Mammary epithelial cell (primary cell): ENCODE measurements around the gene DPH1.
"Not testable (repeated sequence)": the region's sequence is repeated elsewhere in the genome, so short reads cannot be mapped to it uniquely, and the experiment has no call there.

Source experiments
- CTCF ChIP-seq, 2 donors: IDR thresholded peaks in 1 of 2; conservative IDR thresholded peaks in 1 of 2; 2 replicates each; pipeline ENCODE4 v1.5.1; 2011 to 2012; ENCODE audit warnings: inconsistent platforms in 2 of 2, low read length in 2 of 2, mild to moderate bottlenecking in 2 of 2, control low read depth in 1 of 2, low read depth in 1 of 2; ENCODE audit not compliant: insufficient read depth in 1 of 2; ENCODE audit errors: extremely low read depth in 1 of 2
- EZH2 ChIP-seq: IDR thresholded peaks from 2 replicates; pipeline ENCODE4 v1.6.1; 2012; ENCODE audit warnings: low read length, inconsistent platforms, borderline replicate concordance

DNA sequence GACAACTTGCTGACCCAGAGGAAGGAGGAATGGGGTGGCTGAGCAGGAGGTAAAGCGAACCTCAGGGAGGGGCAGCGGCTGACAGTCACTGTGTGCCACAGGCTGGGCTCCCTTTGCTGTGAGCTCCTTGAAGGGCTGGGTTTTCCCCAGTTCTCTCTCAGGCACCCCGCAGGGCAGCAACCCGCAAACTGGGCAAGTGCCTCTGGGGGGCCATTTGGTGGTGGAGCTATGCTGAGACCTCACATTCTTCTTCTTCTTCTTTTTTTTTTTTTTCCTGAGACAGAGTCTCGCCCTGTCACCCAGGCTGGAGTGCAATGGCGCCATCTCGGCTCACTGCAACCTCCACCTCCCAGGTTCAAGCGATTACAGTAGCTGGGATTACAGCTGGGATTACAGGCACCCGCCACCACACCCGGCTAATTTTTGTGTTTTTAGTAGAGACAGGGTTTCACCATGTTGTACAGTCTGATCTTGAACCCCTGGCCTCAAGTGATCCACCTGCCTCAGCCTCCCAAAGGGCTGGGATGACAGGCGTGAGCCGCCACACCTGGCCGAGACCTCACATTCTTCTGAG is 47.1 kb upstream of the DPH1 start:
- TF ChIP-seq EZH2; CTCF (conservative IDR thresholded peaks at IDR 0.05 in 1 of 2, IDR thresholded peaks at IDR 0.05 in 1 of 2; ENCODE audit: extremely low read depth in 1 of 2, insufficient read depth in 1 of 2, low read depth in 1 of 2, low read length in 2 of 2): not testable (repeated sequence)
